ENCODE data around the gene PRR14L.

The PRR14L gene

GRCh38 chr22:31653944-31654343 lies 96.0 kb downstream of the PRR14L start:
- DNase-seq (ENCODE audit: insufficient read length, low spot score) (no peak), FAIRE-seq (no peak)
- TF ChIP-seq POLR2A (IDR thresholded peaks at IDR 0.05; ENCODE audit: low read depth, low read length) = no peak

DNA sequence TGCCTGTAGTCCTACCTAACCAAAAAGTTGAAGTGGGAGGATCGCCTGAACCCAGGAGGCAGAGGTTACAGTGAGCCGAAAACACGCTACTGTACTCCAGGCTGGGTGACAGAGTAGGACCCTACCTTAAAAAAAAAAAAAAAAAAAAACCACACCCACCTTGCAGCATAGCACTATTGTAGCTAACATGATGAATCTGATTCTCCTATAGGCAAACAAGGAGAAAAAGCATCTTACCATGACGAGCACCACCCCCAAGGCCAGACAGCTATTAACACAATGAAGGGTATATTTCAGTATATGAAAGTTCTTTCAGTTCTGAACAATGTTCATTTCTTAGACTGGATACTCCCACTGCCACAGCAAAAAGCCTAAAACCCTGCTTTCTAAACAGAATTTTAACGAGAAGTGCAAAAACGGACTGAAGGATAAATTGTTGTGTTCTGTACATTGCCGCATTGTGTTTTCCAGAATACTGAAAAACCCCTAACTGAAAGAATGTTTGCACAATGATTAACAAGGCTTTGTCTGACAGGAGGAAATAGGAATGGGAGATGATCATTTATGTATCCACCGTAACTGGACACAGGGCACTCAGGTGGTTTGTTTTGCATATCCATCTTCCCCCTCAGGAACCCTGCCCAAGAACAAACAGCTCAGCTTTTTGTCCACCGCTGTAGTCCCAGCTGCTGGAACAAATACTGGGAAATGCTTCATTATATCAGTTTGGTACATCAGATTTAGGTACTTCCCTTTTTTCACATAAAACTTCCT lies 96.8 kb downstream of the PRR14L start:
- no peak for TF ChIP-seq POLR2A (IDR thresholded peaks at IDR 0.05; ENCODE audit: low read depth, low read length)
- DNase-seq (ENCODE audit: insufficient read length, low spot score) = no peak
- no peak for FAIRE-seq

DNA sequence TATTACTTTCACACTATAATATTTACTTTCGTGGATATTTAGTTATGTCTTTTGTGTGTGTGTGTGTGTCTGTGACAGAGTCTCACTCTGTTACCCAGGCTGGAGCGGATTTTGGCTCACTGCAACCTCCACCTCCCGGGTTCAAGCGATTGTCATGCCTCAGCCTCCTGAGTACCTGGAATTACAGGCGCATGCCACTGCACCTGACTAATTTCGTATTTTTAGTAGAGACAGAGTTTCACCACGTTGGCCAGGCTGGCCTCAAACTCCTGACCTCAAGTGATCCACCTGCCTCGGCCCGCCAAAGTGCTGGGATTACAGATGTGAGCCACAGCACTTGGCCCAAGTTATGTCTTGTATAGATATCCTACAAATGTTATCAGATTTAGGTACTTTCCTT lies 97.8 kb downstream of the PRR14L start:
- no peak for TF ChIP-seq POLR2A (IDR thresholded peaks at IDR 0.05; ENCODE audit: low read depth, low read length)
- FAIRE-seq (no peak), DNase-seq (ENCODE audit: insufficient read length, low spot score) (no peak)

DNA sequence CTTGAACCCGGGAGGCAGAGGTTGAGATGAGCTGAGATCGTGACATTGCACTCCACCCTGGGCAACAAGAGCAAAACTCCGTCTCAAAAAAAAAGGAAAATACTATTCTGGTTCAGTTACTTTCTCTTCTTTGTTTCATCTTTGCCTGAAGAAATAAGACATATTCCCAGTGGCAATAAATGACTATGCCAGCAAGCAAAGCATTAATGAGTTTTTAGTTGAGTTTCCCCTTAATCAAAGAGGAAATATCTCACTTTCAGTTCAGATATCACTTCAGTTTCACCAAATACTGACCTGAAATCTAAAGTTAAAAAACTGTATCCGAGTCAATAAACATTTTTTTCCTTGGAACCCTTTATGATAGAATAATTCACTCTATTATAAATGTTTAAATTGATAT lies 98.3 kb downstream of the PRR14L start:
- TF ChIP-seq POLR2A (IDR thresholded peaks at IDR 0.05; ENCODE audit: low read depth, low read length) = no peak
- DNase-seq (ENCODE audit: insufficient read length, low spot score) (no peak), FAIRE-seq (no peak)

DNA sequence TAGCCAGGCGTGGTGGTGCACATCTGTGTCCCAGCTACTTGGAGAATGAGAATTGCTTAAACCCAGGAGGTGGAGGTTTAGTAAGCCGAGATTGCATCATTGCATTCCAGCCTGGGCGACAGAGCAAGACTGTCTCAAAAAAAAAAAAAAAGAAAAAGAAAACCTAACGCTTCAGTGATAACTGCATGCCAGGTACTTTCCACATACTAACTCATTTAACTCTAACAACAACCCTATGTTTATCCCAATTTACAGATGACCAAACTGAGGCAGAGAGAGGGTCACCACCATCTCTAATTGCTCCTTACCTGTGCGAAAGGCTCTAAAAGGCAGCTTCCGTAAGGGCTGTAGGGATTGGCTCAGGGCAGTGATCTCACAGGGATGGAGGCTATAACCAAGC lies 99.5 kb downstream of the PRR14L start:
- DNase-seq (ENCODE audit: insufficient read length, low spot score) = no peak
- TF ChIP-seq POLR2A (IDR thresholded peaks at IDR 0.05; ENCODE audit: low read depth, low read length) = no peak
- no peak for FAIRE-seq

DNA sequence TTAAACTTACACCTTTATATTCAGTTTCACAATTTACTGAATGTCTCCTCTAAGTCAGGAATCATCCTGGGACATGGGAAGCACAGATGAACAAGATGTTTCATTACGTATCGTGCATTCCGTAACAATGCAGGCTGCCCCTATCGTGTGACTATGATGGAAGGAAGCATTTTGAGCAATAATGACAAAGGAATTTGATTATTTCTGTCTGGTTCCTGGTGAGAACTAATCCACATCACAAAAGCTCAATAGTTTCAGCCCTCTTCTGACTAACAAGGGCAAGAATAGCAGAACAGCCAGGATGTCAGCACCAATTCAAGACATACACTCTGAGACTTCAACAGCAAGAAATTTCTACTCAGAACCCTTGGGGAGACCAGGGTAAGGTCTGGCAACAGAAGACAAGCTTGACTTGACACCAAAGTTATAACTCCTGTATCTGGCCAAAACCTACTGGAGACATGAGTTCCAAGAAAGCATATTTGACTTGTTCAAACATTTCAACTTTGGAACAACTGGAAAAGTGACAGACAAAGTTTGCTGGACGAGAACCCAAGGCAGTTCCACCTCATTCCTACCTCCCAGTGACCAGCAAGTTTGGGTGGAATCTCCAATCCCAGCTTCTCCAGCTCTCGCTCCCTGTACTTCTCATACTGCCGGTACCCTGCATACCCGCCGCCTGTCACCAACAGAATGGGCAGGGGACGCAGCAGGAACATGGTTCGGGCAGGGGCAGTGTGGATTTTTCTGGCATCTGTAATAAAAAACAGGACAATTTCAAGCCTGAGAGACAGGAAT lies 102.2 kb downstream of the PRR14L start:
- DNase-seq (ENCODE audit: insufficient read length, low spot score) = no peak
- no peak for FAIRE-seq
- no peak for TF ChIP-seq POLR2A (IDR thresholded peaks at IDR 0.05; ENCODE audit: low read depth, low read length)

- DNase-seq (ENCODE audit: insufficient read length, low spot score) = no peak
- FAIRE-seq = no peak
- no peak for TF ChIP-seq POLR2A (IDR thresholded peaks at IDR 0.05; ENCODE audit: low read depth, low read length)
Observed at GRCh38 chr22:31647066-31647465, 102.9 kb downstream of the PRR14L start.

DNA sequence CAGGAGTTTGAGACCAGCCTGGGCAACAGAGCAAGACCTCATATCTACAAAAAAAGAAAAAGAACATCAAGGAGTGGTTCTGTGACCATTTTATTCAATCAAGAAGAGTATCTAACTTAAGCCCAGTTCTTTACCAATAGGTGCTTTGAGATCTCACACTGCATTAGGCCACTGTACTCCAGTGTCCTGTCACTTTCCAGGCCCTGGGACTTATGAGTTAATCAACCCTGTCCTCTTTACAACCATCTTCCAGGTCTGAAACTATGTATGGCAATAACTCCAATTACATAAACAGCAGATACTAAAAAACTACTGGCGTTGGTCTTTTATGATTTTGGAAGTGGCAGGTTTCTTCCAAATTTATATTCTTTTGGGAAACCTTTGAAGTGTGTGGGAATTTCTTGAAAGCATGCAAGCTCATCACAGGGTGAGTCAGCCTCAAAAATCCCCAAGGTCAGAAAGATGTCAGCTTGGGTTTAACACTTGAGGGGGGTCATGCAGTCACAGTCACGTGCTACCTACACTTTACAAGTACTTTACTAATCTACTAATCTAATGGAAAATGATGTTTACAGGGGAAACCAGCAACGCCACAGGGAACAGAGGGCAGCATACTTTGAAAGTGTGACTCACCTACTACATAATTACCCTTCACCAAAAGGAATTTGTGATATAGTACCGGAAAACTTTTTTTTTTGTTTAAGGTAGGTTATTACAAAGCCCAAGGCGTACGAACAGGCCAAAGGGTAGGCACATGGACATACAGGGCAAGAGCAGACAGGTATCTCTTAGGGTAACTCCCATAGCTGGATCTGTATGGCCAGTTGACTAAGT lies 103.5 kb downstream of the PRR14L start:
- DNase-seq (ENCODE audit: insufficient read length, low spot score) = peak; percentile 54
- FAIRE-seq = peak; percentile 68
- TF ChIP-seq POLR2A (IDR thresholded peaks at IDR 0.05; ENCODE audit: low read depth, low read length) = no peak

GRCh38 chr22:31639436-31640039 lies 110.4 kb downstream of the PRR14L start:
- DNase-seq (ENCODE audit: insufficient read length, low spot score) = no peak
- TF ChIP-seq POLR2A (IDR thresholded peaks at IDR 0.05; ENCODE audit: low read depth, low read length) = no peak
- FAIRE-seq = no peak

DNA sequence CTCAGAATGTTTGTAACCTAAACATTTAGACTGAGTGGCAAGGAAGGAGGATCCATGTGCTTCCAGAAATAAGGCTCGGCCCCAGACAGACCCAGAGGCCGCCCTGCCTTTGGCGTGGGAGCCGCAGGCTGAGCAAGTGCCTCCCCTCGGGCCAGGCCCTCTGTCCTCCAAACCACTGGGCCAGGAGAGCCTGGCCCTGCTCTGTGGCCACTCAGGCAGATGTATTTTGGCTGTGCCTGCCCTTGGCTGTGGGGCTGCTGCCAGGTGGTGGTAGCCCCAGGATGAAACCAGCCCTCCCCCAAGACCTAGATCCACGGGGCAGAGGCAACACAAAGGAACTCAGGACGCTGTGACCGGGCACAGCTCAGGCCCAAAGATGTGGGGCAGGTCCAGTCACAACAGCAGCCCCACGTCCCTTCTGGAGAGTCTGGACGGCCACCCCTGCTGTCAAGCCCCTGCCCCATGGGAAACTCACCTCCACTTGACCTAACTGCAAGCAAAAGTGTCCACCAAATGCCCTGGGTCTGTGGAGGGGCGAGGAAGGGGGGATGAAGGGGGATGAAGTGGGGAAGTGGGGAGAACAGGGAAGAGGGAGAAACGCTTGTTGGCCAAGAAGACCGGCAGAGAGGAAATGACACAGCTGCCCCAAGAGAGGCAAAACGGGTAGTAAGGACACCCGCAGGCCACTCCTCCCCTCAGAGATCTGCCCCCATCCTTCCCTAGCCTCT lies 111.9 kb downstream of the PRR14L start:
- TF ChIP-seq POLR2A (IDR thresholded peaks at IDR 0.05; ENCODE audit: low read depth, low read length) = no peak
- DNase-seq (ENCODE audit: insufficient read length, low spot score) (no peak), FAIRE-seq (no peak)

DNA sequence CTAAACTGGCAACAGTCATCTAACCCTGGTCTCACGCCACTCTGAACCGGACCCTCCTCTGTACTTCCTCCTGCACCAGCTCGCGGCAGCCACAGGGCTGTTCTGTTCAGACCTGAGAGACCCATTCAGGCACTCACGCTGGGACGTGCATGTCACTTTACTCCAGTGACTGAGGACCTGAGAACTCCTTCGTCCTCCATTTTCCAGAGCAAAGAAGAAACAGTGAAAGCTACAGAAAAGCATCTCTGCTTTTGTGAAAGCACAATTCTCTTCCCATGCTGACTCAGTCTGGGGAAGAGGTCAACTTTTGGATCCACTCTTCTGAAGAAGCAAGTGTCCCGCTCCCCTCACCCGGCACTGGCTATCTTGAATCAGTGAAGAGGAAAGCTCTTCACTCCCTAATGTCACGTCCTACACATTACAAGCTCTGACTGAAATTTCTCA lies 112.5 kb downstream of the PRR14L start:
- no peak for TF ChIP-seq POLR2A (IDR thresholded peaks at IDR 0.05; ENCODE audit: low read depth, low read length)
- FAIRE-seq (no peak), DNase-seq (ENCODE audit: insufficient read length, low spot score) (no peak)

DNA sequence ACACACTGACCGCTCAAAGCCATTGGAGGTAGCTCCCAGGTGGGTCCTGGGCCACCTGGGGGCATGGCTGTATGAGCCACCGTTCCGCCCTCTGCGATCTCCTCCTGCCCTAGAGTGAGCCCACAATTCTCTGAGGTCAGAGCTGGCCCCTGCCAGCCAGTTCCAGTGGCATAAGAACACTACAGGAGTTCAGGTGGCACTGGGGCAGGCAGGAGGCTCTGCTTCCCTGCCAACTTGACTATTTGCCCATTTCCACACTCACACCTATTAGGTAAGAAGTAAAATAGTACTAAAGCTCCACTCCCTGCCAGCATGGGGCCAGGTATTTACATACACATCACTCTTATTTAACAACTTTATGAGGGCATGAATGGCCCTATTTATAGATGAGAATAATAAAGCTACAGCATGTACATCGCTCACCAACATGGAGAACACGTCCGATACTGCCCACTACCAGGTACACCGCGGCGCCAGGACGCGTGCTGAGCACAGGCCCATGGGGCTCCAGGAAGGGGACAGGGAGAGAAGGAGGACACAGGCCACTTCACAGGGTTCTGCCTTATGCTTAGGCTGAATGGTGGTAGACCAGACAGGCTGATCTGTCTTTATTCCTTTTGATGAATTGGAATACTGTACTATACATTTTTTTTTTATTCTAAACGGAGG lies 114.2 kb downstream of the PRR14L start:
- no peak for TF ChIP-seq POLR2A (IDR thresholded peaks at IDR 0.05; ENCODE audit: low read depth, low read length)
- DNase-seq (ENCODE audit: insufficient read length, low spot score) (no peak), FAIRE-seq (no peak)

DNA sequence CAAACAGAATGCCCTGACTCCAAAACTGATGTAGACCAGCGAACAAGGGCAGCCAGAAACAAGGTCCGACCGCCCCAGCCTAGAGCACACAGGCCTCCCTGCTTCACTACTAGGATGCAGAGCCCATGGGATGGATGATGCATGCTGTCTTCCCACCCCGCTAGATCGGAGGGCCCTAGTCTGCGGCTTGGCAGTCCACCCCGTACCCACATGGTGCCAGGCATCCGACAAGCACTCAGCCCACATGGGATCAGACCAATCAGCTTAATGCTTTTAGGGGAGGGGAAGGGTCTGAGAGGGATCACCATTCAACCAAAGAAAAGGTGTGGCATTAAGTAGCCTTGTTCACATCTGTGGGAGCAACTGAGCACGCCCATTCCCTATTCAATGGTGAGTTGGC lies 118.5 kb downstream of the PRR14L start:
- TF ChIP-seq POLR2A (IDR thresholded peaks at IDR 0.05; ENCODE audit: low read depth, low read length) = no peak
- DNase-seq (ENCODE audit: insufficient read length, low spot score) (no peak), FAIRE-seq (no peak)
